Measurements from ENCODE around the gene USP21. TPM values are rescaled to one million over a fixed set of nuclear protein-coding genes. Genes with fewer than 3 reads are reported as not detected.
A peak's percentile ranks its signal among the peaks of the same experiment; 100 is the strongest.

The USP21 gene
- polyA plus RNA-seq, 2 of the 4 experiments (the other 2 are of a cell fraction), result 22.6 to 23.6 TPM

DNA sequence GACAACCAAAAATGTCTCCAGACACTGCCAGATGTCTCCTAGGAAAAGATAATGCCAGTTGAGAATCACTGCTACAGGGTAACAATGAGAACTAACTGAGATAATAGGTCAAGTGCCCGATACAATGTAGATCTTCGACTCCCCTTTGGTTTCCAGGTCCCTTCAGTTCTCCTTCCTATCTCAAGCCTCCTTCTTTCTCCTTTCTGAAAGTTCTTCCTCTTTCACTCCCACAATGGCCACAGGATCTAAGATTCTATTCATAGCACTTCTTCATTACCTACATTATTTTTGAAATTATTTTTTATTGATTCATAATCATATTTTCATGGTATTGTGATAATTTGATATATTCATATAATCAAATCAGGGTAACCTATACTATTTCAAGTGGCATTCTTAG, 47.8 kb upstream of the USP21 start:
- ChIA-PET CTCF (interaction anchor here (1.5 to 2.0 kb wide), 2 partner anchors 14 to 114 kb away, joined by 4 to 7 read pairs; no protein-coding TSS in a partner anchor), POLR2A (no interaction called here)
- WGBS (ENCODE audit: missing lambda C conversion rate), result 94% methylated on average over 2 of the region's 2 CpGs
- DNase-seq (ENCODE audit: low read depth in 1 of 2, low spot score in 1 of 2) (no peak), FAIRE-seq (no peak), ATAC-seq (no peak)
- no peak overlapping the region for H3K27ac ChIP-seq
- no peak for TF ChIP-seq NPAS2 (CRISPR knock-in tag; IDR thresholded peaks at IDR 0.05; ENCODE audit: borderline replicate concordance)
- TF ChIP-seq EP300 (IDR thresholded peaks at IDR 0.05), result no peak
- no peak for TF ChIP-seq PBX3 (IDR thresholded peaks at IDR 0.05)
- no peak for TF ChIP-seq BHLHE40 (IDR thresholded peaks at IDR 0.05; ENCODE audit: low read depth, low read length)
- TF ChIP-seq PHF8 (IDR thresholded peaks at IDR 0.05; ENCODE audit: borderline replicate concordance, low read depth), result no peak
- no peak for TF ChIP-seq NR3C1 (IDR thresholded peaks at IDR 0.05)
- TF ChIP-seq HOXB5 (CRISPR knock-in tag; IDR thresholded peaks at IDR 0.05), result no peak
- TF ChIP-seq JUNB (IDR thresholded peaks at IDR 0.05), result no peak
- no peak for TF ChIP-seq RFX5 (IDR thresholded peaks at IDR 0.05)
- no peak for TF ChIP-seq TP53 (CRISPR knock-in tag; IDR thresholded peaks at IDR 0.05)
- TF ChIP-seq RARB (CRISPR knock-in tag; IDR thresholded peaks at IDR 0.05), result no peak
- TF ChIP-seq KDM5A (IDR thresholded peaks at IDR 0.05), result no peak
- no peak for TF ChIP-seq FOSL2 (IDR thresholded peaks at IDR 0.05)
- no peak for TF ChIP-seq FOSL2 (CRISPR knock-in tag; IDR thresholded peaks at IDR 0.05)
- no peak for TF ChIP-seq RNF2 (IDR thresholded peaks at IDR 0.05; ENCODE audit: borderline replicate concordance, low read depth)
- TF ChIP-seq FOXS1 (CRISPR knock-in tag; IDR thresholded peaks at IDR 0.05), result no peak
- TF ChIP-seq USF2 (IDR thresholded peaks at IDR 0.05), result no peak
- TF ChIP-seq HDAC2 (IDR thresholded peaks at IDR 0.05), result no peak
- TF ChIP-seq, protein P1, sequence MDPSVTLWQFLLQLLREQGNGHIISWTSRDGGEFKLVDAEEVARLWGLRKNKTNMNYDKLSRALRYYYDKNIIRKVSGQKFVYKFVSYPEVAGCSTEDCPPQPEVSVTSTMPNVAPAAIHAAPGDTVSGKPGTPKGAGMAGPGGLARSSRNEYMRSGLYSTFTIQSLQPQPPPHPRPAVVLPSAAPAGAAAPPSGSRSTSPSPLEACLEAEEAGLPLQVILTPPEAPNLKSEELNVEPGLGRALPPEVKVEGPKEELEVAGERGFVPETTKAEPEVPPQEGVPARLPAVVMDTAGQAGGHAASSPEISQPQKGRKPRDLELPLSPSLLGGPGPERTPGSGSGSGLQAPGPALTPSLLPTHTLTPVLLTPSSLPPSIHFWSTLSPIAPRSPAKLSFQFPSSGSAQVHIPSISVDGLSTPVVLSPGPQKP (IDR thresholded peaks at IDR 0.05; ENCODE audit: low read depth, low read length), result no peak
- TF ChIP-seq, protein P2, sequence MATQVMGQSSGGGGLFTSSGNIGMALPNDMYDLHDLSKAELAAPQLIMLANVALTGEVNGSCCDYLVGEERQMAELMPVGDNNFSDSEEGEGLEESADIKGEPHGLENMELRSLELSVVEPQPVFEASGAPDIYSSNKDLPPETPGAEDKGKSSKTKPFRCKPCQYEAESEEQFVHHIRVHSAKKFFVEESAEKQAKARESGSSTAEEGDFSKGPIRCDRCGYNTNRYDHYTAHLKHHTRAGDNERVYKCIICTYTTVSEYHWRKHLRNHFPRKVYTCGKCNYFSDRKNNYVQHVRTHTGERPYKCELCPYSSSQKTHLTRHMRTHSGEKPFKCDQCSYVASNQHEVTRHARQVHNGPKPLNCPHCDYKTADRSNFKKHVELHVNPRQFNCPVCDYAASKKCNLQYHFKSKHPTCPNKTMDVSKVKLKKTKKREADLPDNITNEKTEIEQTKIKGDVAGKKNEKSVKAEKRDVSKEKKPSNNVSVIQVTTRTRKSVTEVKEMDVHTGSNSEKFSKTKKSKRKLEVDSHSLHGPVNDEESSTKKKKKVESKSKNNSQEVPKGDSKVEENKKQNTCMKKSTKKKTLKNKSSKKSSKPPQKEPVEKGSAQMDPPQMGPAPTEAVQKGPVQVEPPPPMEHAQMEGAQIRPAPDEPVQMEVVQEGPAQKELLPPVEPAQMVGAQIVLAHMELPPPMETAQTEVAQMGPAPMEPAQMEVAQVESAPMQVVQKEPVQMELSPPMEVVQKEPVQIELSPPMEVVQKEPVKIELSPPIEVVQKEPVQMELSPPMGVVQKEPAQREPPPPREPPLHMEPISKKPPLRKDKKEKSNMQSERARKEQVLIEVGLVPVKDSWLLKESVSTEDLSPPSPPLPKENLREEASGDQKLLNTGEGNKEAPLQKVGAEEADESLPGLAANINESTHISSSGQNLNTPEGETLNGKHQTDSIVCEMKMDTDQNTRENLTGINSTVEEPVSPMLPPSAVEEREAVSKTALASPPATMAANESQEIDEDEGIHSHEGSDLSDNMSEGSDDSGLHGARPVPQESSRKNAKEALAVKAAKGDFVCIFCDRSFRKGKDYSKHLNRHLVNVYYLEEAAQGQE (IDR thresholded peaks at IDR 0.05), result no peak
- H3K4me2 ChIP-seq, result no peak overlapping the region
- H3K9me3 ChIP-seq, result no peaks in the 10 kb centered on the region
- H3K4me3 ChIP-seq, result no peak overlapping the region
- H3K4me1 ChIP-seq, result peaks cover 39% of the 10 kb centered on the region

GRCh38 chr1:161113915-161114314, 45.4 kb upstream of the USP21 start:
- H3K4me3 ChIP-seq, result no peak overlapping the region
- H3K27ac ChIP-seq, result peak overlapping the region; percentile 4 to 97; a peak in 3 of 6 replicates
- CTCF ChIA-PET, result interaction anchor here (1.5 to 6.1 kb wide), 2 partner anchors 16 to 124 kb away, joined by 4 to 40 read pairs; partner anchors contain the start of gene KLHDC9
- TF ChIP-seq ZC3H11A (IDR thresholded peaks at IDR 0.05) (no peak), EHMT2 (IDR thresholded peaks at IDR 0.05; ENCODE audit: low read depth) (no peak), CHD2 (IDR thresholded peaks at IDR 0.05; ENCODE audit: low read length, partially characterized antibody) (no peak), SMC3 (IDR thresholded peaks at IDR 0.05) (no peak), CTCF (IDR thresholded peaks at IDR 0.05) (no peak), KDM1A (IDR thresholded peaks at IDR 0.05; ENCODE audit: low read depth) (no peak), KDM5A (IDR thresholded peaks at IDR 0.05) (no peak)
- TF ChIP-seq, protein P2 (IDR thresholded peaks at IDR 0.05), result no peak
- TF ChIP-seq, protein P3, sequence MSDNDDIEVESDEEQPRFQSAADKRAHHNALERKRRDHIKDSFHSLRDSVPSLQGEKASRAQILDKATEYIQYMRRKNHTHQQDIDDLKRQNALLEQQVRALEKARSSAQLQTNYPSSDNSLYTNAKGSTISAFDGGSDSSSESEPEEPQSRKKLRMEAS (IDR thresholded peaks at IDR 0.05), result no peak

More at GRCh38 chr1:161113915-161114314, 45.4 kb upstream of the USP21 start:
- peaks cover 46% of the 10 kb centered on the region for H3K4me1 ChIP-seq
- POLR2A ChIA-PET, result no interaction called here
- no peaks in the 10 kb centered on the region for H3K9me3 ChIP-seq
- peak overlapping the region; percentile 70; the same call in 2 of the 3 replicates for H3K4me2 ChIP-seq
- 95% methylated on average over 1 of the region's 1 CpG for WGBS (ENCODE audit: missing lambda C conversion rate)
- no peak for FAIRE-seq
- no peak for DNase-seq (ENCODE audit: low read depth in 1 of 2, low spot score in 1 of 2)
- ATAC-seq, result no peak
